HG02798 (cell line): ENCODE results near the gene PTPRN2.

Experiments used
- ATAC-seq: cut with Tn5 transposase; IDR thresholded peaks from one replicate; pipeline ENCODE4 v1.9.1; 2021; ENCODE audit warnings: mild to moderate bottlenecking; ENCODE audit not compliant: unreplicated experiment, poor library complexity

Gene PTPRN2

DNA sequence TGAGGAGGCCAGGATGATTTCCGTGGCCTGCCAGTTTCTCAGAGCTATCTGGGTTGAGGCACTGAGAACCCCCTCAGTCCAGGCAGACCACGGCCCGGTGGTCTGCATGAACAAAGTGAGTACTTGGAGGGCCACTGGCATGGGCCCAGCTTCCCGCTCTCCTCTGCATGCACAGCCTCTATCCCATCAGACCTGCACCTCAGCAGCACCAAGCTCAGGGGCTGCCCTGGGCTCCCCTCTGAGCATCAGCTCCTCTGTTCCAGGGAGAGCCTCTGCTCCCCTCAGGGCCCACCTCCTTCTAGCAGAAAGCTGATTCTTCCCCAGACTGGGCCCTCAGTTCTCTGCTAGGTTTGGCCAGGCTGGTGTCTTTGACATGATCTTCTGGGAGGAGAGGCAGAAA, 780.9 kb downstream of the PTPRN2 start:
- no peak for ATAC-seq

DNA sequence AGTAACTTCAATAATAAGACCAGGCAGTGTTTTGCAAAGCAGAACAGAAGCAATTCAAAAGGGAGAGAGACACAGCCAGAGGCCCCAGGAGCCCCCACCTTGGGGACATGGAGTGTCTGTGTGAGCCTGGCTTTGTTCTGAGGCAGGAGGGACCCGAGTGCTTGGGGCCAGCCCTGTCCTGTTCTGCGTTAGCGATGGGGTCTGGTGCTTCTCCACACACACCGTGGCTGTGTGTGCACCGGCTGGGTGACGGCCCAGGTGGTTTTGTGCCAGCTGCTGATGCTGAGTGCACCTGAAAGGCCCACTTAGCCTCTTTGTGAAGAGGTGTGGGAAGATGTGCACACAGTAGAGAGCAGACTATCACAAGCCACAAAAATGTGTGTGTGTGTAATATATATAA, 781.9 kb downstream of the PTPRN2 start:
- no peak for ATAC-seq

DNA sequence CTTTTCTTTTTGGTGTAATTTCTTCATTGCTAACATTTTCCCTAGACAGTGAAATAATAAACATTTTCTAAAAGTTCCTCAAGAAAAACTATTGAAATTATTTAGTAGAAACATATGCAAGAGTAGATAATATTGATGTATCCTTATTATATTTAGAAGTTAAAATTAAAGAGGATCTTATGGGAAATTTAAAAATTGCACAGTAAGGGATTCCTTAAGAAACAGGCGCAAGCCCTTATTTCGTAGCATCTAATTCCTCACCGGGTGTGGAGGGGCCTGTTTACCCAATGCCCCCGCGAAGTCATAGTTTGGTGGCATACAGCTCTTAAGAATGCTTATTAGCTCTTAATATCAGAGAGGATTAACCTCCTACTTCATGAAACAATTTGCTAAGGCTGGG, 783.7 kb downstream of the PTPRN2 start:
- no peak for ATAC-seq

DNA sequence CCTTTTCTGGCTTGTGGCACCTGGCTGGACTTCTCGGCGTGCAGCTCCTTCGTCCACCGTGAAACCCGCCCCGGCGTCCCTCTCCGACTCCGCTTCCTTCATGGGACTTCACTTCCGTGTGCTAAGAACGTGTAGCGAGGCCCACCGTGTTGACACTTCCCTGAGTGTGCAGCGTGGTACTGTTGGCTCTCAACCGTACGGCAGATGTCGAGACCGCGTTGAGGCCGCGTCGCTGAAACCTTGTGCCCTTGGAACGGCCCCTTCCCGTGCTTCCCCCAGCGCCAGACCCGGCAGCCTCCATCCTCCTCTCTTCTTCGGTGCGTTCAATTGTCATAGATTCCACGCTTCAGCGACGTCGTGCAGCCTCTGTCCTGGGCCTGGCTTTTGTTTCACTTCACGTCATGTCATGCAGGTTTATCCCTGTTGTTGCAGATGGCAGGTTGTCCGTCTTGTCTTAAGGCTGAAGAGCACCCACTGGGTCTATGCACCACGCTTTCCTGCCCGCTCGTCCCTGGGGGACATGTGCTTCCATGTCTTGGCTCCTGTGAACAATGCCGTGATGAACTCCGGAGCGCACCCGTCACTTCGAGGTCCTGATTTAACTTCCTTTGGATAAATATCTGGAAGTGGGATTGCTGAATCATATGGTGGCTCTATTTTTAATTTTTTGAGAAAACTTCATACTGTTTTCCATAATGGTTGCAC, 785.5 kb downstream of the PTPRN2 start:
- ATAC-seq, result no peak

DNA sequence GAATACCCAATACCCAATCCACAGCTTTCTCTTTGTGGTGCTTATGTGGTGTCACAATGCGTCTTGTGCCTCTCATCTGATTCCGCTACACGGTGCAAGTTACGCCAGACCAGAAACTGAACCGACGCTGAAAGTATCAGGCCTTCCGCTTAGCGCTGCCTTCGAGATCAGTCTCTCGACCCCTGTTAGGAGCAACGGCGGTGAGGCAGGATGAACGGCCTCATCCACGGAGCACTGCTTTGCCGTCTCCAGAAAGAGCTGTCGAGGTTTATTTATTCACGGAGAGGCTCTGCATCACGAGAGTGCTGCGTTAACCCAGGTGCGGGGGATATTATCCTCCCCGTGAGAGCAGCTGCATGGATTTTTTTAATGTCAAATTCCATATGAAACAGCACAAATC, 786.5 kb downstream of the PTPRN2 start:
- ATAC-seq, result no peak

DNA sequence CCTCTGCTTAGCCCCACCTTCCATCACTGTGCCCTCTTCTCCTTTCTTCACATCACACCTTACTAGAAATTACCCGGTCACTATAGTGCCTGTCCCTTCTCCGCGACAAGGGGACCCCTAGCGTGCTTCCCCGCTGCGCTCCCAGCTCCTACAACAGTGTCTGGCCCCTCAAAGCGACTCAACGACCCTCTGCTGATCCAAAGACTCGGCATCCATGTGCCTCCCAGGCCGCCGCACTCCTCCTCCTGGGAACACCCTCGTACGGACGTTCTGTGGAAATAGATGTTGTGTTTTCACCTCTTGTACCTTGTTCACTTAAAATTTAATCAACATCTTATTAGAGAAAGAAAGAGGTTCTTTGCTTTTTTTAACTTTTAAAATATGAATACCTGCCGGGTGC, 787.3 kb downstream of the PTPRN2 start:
- no peak for ATAC-seq

DNA sequence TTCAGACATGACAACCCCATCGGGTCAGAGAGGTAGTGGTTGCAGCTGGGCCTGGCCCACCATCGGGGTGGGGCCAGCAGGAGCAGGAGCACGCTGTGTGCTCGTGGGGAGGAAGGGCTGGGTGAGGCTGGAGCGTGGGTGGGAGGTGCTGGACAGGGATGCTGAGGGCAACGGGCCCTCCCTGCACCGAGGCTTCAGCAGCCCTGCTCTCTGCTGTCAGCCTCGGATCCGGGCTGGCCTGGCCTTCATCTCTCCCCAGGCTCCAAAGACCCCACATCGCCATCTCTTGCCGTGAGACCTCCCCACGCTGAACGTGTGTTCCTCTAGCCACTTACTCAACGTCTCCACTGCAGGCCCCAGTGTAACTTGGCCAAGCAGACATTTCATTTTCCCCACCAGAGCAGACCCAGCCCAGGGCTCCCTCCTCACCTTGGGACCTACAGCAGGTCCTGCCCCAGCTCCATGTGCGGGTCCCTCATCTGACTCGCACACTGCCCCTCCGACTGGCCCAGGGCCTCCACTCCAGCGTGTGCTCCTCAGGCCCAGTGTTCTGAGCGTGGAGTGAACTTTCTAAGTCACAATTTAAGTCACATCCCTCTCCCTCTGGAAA, 788.4 kb downstream of the PTPRN2 start:
- no peak for ATAC-seq

DNA sequence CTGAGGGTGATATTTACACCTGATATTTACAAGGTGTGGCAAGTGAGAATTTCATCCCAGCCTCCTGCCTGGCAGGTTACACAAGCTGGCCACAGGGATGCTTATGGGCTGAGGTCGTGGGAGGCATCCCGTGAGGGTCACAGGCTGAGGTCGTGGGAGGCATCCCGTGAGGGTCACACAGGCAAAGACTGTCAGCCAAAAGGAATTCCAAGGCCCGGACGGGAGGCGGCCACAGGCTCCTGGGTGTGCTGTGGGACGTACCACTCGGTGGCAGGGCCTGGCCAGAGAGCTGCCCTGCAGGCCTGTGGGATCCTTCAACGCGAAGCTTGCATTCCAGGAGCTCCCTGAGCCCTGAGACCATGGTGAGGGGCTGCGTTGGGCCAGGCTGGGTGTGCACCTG, 790.3 kb downstream of the PTPRN2 start:
- ATAC-seq, result no peak

DNA sequence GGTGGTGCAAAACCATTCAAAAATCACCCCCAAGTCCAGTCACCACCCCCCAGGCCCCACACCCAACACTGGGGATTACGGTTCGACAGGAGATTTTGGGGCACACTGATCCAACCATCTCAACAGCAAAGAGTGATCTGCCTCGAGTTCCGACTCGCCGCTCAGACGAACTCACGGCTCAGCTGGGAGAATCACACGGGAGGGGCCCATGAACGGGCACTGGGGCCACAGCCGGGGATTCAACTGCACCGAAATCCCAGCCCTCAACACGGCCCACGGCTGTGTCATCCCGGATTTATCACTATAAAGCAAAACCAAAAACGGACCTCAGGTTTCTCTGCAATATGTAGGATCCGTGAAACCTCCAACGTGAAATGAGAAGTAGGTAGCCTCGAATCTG, 790.8 kb downstream of the PTPRN2 start:
- no peak for ATAC-seq

DNA sequence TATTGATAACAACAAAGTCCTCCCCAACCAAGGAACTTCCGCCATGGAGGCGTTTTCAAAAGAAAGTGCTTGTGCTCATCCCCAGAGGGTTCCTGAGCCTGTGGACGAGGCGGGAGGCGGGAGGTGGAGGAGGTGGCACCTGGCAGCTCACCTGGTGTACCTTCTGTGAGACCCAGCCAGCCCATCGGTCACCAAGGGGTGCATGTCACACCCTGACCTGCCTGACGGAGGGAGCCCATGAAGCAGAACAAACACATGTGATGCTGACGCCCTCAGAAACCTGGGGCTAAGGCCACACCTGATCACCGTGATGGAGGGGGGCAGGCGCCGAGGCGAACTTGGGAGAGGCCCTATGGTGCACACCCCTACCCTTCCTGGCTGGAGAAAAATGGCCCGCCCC, 792.0 kb downstream of the PTPRN2 start:
- ATAC-seq, result no peak

DNA sequence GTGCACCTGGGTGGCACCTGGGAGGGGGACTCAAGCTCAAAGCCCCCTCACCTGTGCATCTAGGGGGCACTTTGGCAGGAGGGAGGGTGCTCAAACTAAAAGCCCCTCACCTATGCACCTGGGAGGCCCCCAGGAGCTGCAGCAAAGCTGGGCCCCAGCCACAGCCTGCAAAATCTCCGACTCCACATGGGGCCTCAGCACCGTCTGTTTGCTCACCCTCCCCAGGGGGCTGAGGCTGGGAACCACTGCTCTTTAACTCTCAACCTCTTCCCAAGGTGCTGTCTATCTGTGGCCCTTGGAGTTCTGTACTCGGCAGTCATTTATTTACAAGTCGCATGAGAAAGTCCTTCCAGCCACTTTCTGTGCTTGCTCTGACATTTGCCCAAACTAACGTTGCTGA, 792.4 kb downstream of the PTPRN2 start:
- ATAC-seq, result no peak

DNA sequence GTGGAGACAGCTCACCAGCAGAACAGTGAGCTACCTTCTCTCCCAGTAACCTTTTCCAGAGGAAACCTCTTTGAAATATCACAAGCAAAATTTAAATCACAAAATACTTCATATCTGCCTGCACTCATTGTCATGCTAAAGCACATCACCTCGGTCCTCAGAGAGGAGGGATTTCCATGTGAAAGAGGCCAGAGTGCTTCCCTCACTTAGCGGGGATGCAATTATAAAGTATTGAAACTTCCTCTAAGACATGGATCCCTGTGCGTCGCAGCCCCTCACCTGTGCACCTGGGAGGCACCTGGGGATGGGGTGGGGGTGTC, 792.9 kb downstream of the PTPRN2 start:
- no peak for ATAC-seq

DNA sequence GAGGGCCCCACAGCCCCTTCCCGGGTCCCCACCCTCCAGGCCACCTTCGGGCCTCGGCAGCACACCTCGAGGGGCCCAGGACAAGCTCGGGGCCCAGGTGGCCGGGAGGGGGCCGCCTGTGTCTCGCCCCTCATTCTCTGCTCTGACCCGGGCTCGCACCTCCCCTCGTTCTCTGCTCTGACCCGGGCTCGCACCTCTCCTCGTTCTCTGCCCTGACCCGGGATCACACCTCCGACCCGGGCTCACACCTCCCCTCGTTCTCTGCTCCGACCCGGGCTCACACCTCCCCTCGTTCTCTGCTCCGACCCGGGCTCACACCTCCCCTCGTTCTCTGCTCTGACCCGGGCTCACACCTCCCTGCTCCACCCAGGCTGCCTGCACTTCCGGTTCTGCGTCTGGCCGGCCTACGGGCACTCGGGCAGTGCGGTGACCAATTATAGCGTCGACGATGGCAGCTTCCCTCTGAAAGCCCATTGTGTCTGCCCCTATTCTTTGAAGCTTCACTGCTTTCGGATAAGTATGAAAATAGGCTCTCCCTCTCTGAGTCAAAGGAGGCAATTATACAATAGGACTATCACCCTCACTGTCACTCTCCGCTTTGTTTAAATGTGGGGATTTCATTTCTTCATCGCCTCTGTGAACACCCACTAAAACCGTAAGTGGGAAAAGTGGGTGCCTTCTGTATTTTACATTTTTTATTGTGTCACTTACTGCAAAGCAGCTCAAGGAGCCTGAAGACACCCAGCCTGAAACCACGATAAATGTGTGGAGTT, 793.5 kb downstream of the PTPRN2 start:
- no peak for ATAC-seq

DNA sequence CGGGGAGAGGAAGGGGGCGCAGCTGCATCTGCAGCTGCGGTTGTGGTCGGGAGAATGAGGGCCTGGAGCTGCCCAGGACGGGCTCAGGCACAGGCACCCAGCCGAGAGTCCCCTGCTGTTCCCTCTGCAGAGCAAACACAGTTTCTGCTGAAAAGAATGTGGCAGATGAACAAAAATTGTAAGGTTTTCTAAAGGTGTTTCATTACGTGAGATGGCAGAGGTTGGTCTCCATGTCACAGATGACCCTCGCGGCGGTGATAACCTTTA, 794.6 kb downstream of the PTPRN2 start:
- no peak for ATAC-seq

DNA sequence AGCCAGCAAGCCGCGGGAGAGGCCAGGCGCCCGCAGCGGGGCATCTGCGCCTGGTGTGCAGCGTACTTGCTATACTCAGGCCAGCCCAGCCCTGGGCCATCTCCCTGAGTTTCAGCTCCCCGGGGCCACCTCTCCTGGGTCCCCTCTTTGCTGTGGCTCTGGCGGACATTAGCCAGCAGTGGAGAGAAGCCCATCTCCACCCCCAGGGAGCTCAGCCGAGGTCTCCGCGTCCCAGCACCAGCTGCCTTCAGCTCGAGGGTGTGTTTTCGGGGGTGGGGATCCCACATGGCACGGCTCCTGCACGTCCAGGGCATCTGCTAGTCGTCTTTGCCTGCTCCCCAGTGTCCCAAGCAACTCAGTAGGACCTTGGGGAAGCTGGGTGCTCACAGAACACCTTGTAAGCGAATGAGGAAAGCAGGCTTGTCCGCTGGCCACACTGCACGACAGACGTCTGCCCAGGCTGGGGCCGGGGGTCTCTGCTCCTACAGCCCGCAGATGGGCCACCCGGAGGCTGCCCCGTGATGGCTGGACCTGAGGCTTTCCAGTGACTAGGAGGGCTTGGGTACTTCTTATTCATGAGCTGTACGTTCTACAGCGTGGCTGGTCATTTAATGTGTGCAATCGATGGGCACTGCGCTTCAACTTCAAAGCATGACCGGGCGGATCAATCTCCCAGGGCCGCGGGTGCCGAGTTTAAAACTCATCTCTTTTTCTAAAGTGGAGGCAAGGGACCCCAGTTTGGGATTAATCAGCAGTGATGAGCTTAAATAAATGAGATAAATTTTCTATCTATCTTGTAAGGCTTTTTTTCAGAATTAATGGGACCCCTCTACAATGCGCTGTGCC, 795.2 kb downstream of the PTPRN2 start:
- ATAC-seq, result no peak

DNA sequence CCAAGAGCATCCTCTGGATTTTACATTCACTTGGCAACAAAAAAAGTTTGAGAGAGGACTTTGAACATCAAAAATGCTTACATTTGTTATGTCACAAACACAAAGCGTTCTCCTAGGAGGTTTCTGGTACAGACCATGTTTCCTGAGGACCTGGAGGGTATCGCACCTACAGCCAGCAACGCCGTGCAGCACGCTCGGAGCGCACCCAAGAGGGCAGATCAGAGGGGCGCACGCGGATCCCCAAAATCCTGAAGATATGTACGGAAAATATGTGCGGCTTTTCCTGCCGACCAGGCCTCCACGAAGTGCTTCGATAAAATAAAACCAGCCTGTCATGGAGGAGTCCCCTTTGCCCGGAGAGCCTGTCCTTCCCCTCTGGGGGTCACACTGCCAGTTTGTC, 796.0 kb downstream of the PTPRN2 start:
- no peak for ATAC-seq

DNA sequence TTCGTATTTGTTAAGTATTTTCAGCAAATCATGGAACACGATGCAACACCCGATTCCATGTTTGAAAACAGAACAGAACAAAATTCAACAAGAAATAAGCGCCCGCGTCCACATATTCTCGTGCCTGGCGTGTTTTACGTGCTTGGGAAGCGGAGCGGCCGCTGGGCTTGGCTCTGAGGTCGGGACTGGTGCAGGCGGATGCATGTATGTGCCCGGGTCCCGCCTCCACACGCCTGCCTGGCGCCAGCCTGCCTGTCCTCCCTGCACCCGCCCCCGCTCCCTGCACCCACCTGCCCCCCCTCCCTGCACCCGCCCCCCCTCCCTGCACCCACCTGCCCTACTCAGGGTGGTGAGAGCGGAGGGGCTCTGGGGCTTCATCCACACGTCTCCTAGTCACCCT, 796.4 kb downstream of the PTPRN2 start:
- no peak for ATAC-seq

DNA sequence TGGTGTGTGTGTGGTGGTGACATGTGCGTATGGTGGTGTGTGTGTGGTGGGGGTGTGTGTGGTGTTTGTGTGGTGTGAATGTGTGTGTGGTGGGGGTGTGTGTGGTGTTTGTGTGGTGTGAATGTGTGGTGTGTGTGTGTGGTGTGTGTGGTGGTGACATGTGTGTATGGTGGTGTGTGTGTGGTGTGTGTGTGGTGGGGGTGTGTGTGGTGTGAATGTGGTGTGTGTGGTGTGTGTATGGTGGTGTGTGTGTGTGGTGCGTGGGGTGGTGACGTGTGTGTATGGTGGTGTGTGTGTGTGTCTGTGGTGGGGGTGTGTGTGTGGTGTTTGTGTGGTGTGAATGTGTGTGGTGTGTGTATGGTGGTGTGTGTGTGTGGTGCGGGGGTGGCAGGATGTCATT, 797.7 kb downstream of the PTPRN2 start:
- no peak for ATAC-seq

DNA sequence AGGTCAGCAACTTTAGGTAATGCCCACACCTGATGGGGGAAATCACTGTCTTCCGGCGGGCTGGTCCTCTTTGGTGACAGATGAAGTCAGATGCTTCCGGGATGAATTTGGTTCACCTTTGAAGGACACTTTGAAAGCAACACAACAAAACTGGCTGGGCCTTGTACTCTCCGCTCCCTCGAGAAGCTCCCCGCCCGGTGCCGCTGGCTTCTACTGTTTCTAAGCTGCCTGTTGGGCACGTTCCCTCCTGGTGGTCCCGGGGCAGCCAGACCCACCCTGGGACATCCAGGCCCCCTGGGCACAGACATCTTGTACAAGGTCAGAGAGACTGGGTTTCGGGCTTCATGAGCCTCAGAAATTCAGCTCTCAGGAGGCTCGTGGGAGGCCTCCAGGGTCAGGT, 798.5 kb downstream of the PTPRN2 start:
- no peak for ATAC-seq

DNA sequence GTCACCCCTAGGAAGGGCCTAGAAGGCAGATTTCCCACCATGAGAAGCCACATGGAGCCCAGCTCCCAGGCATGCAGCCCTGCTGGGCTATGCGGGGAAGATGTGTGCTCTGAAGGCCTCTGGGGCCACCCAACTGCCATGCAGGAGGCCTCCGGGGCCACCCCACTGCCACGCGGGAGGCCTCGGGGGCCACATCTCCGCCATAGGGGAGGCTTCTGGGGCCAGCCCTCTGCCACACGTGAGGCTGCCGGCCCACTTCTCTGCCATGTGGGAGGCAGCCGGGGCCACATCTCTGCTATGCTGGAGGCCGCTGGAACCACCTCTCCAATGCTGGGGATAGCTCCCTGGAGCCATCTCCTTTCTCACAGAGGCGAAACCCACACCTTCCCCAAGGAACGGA, 799.0 kb downstream of the PTPRN2 start:
- ATAC-seq, result no peak

DNA sequence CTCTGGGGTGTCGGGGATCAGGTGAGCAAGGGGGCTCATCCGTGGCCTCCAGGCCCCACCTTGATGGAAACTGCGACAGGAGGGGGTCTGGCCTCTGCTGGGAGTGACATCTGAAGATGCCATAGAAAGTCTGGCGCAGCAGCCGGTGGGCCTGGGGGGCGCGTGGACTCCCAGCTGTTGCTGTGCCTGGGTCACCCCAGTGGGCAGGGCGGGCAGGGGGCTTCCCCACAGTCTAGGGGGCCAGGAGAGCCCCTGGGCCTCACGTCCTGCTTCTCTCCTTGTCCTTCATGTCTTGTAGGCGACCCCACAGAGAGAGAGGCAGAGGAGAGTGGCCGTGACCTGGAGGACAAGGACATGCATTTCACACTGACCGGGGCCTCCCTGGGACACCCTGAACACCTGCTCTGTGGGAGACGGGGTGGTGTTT, 800.3 kb downstream of the PTPRN2 start:
- ATAC-seq, result no peak
